Testis (tissue), 3 donors: Measurements from ENCODE around the gene CARD14. TPM values are rescaled to one million over a fixed set of nuclear protein-coding genes. Genes with fewer than 3 reads are reported as not detected.

Experiments used
- DNase-seq: peaks from one replicate; pipeline ENCODE4 v3.0.0-alpha.2; 2019
- H3K27ac ChIP-seq, 2 donors: fragments of 200-600 bp; sonication (generic); one replicate each; pipeline ENCODE4 v1.5.1; 2019
- H3K27me3 ChIP-seq: fragments of 200-600 bp; sonication (generic); one replicate; pipeline ENCODE4 v1.5.1; 2019
- H3K36me3 ChIP-seq: fragments of 200-600 bp; sonication (generic); one replicate; pipeline ENCODE4 v1.5.1; 2017; ENCODE audit warnings: low read depth; ENCODE audit errors: missing control alignments
- H3K4me1 ChIP-seq: fragments of 200-600 bp; sonication (generic); one replicate; pipeline ENCODE4 v1.5.1; 2019
- H3K4me3 ChIP-seq, 2 donors: fragments of 200-600 bp; sonication (generic); one replicate each; pipeline ENCODE4 v1.5.1; 2017 to 2019
- H3K9me3 ChIP-seq: fragments of 200-600 bp; sonication (generic); one replicate; pipeline ENCODE4 v1.5.1; 2017
- CTCF ChIP-seq, 3 experiments: fragments of 450-650 bp in 2 of 3; fragments of 200-600 bp in 1 of 3; sonication (generic) in 1 of 3; IDR thresholded peaks; one replicate each; pipeline ENCODE4 v1.5.1; 2016 to 2019; ENCODE audit warnings: antibody characterized with exemption in 3 of 3, mild to moderate bottlenecking in 2 of 3, moderate library complexity in 1 of 3
- POLR2A ChIP-seq: fragments of 450-650 bp; IDR thresholded peaks from one replicate; pipeline ENCODE4 v1.6.1; 2017; ENCODE audit warnings: antibody characterized with exemption, mild to moderate bottlenecking, moderate library complexity
- WGBS, 2 donors: methylation state at CpG; one replicate each; pipeline ENCODE4 v1.1.5; 2018; 5-methylcytosine and 5-hydroxymethylcytosine counted together
- intact Hi-C: fragments of 100-400 bp; cut with DNase I; formaldehyde crosslinking; loops from one replicate; pipeline ENCODE4 v1.15.1; 2023; ENCODE audit warnings: low total_unique reads
- polyA plus RNA-seq: library from polyadenylated mRNA; stranded (reverse); fragments of 350-450 nt; fragmentation: Illumina TruSeq; extraction: RNeasy Lipid Tissue Mini Kit (QIAGEN cat#74804); gene quantifications from one replicate; pipeline ENCODE4 v1.2.3, GENCODE V29; 2014; ENCODE audit warnings: low read depth, low replicate concordance; ENCODE audit not compliant: insufficient read depth
- total RNA-seq, 2 donors: library from RNA; depleted of rRNA; stranded (reverse); fragments of >200 nt; gene quantifications; one replicate each; pipeline ENCODE4 v1.2.3, GENCODE V29; 2016

CARD14 gene
- total and polyA plus RNA-seq, 3 donors from 2014 or later = 2.1 to 6.1 (median 3.5) TPM

GRCh38 chr17:80202197-80202596 lies 32.4 kb downstream of the CARD14 start:
- no peak for DNase-seq
- no peak overlapping the region for H3K4me3 ChIP-seq
- no peaks in the 10 kb centered on the region for H3K27me3 ChIP-seq
- H3K36me3 ChIP-seq = no peaks in the 10 kb centered on the region
- no peaks in the 10 kb centered on the region for H3K9me3 ChIP-seq
- intact Hi-C loops = no loop called here
- H3K4me1 ChIP-seq = no peaks in the 10 kb centered on the region
- TF ChIP-seq CTCF (IDR thresholded peaks at IDR 0.05) (no peak), POLR2A (no peak)
- H3K27ac ChIP-seq = no peak overlapping the region
- 85 to 89% methylated on average over 16 to 17 of the region's 17 CpGs for WGBS, 2 donors

DNA sequence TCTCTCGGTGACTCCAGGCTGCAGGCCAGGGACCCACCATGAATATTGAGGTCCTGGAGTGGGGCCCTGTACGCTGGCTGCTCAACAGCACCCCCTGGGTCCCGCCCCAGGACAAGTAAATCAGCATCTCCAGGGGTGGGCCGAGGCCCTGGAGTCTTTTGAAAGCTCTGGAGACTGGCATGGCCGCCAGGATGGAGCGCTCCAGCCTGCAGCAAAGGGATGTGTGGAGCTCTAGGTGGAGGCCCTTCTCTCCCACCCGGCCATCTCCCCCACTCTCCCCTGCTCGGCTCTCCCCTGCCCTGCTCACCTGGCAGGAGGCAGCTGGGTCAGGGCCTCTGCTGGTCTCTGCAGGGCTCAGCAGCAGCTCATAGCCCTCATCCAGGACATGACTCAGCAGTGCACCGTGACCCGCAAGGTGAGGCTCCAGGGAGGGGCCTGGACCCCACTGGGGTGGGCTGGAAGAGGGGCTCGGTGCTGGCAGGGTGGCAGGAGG lies 33.7 kb downstream of the CARD14 start:
- intact Hi-C loops = no loop called here
- Histone ChIP-seq H3K9me3 (no peaks in the 10 kb centered on the region), H3K27ac (no peak overlapping the region), H3K4me3 (no peak overlapping the region), H3K4me1 (no peaks in the 10 kb centered on the region), H3K27me3 (no peaks in the 10 kb centered on the region), H3K36me3 (no peaks in the 10 kb centered on the region)
- no peak for DNase-seq
- TF ChIP-seq POLR2A (no peak), CTCF (IDR thresholded peaks at IDR 0.05) (no peak)
- 89 to 92% methylated on average over 6 to 11 of the region's 11 CpGs for WGBS, 2 donors

- no peaks in the 10 kb centered on the region for H3K36me3 ChIP-seq
- no peak overlapping the region for H3K27ac ChIP-seq
- no peaks in the 10 kb centered on the region for H3K9me3 ChIP-seq
- no peaks in the 10 kb centered on the region for H3K4me1 ChIP-seq
- intact Hi-C loops = no loop called here
- no peak for DNase-seq
- TF ChIP-seq CTCF (IDR thresholded peaks at IDR 0.05) = no peak
- no peak for TF ChIP-seq POLR2A
- no peaks in the 10 kb centered on the region for H3K27me3 ChIP-seq
- 79 to 82% methylated on average over 18 to 19 of the region's 19 CpGs for WGBS, 2 donors
- H3K4me3 ChIP-seq = no peak overlapping the region
These were observed 35.0 kb downstream of the CARD14 start for GRCh38 chr17:80204626-80205468.

DNA sequence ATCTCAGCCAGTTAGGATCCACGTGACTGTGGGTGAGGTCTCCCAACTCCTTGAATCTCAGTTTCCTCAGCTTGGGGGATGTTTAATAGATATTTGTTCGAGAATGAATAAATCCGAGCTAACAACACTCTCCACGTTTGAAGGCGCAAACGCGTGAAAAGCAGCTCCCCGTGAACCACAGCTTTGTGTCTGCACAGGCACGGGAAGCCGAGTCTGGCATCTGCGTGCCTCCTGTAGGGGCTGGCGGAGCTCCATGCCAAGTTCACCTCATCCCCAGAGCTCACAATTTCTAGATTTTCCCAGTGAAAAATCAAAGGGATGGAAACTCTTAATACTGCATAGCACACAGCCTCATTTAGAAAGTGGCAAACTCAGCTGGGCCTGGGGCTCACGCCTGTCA lies 36.0 kb downstream of the CARD14 start:
- H3K4me1 ChIP-seq = no peaks in the 10 kb centered on the region
- intact Hi-C loops = no loop called here
- no peaks in the 10 kb centered on the region for H3K9me3 ChIP-seq
- WGBS, 2 donors = 89 to 95% methylated on average over 13 of the region's 13 CpGs
- H3K36me3 ChIP-seq = no peaks in the 10 kb centered on the region
- no peak overlapping the region for H3K27ac ChIP-seq
- no peak for DNase-seq
- no peaks in the 10 kb centered on the region for H3K27me3 ChIP-seq
- H3K4me3 ChIP-seq = no peak overlapping the region
- no peak for TF ChIP-seq POLR2A
- TF ChIP-seq CTCF (IDR thresholded peaks at IDR 0.05) = no peak

- 92% methylated on average over 16 of the region's 16 CpGs; no CpG with 5 or more reads in 1 of the 2 donors for WGBS, 2 donors
- no peak for DNase-seq
- no peaks in the 10 kb centered on the region for H3K36me3 ChIP-seq
- no peak overlapping the region for H3K27ac ChIP-seq
- intact Hi-C loops = no loop called here
- TF ChIP-seq POLR2A (no peak), CTCF (IDR thresholded peaks at IDR 0.05) (no peak)
- no peaks in the 10 kb centered on the region for H3K9me3 ChIP-seq
- no peaks in the 10 kb centered on the region for H3K27me3 ChIP-seq
- no peaks in the 10 kb centered on the region for H3K4me1 ChIP-seq
- H3K4me3 ChIP-seq = no peak overlapping the region
These were observed 38.2 kb downstream of the CARD14 start for GRCh38 chr17:80208050-80208449.
